ENCODE results near the gene NEK6. TPM values are rescaled to one million over a fixed set of nuclear protein-coding genes. Genes with fewer than 3 reads are reported as not detected.

NEK6 gene
- total and polyA plus RNA-seq, 2 of the 8 experiments (the other 6 are each of a cell fraction or from before 2014, with no cell fraction given), result 17.7 to 19.7 TPM

- peaks cover 9 to 31% of the 10 kb centered on the region in 2 experiments for H4K20me1 ChIP-seq (replicated peaks in 1 of 2; ENCODE audit: control insufficient read depth in 1 of 2, insufficient read depth in 2 of 2, low read length in 2 of 2)
- no peak overlapping the region for H2BK15ac ChIP-seq (ENCODE audit: low read length)
- H3K79me1 ChIP-seq (ENCODE audit: low read depth, low read length), result peaks cover 18% of the 10 kb centered on the region
- no peak overlapping the region for H2BK5ac ChIP-seq (ENCODE audit: low read depth, low read length)
- H2AFZ ChIP-seq (ENCODE audit: low read length), result no peak overlapping the region
- no peaks in the 10 kb centered on the region for H3K27me3 ChIP-seq (replicated peaks in 1 of 4; ENCODE audit: control insufficient read depth in 3 of 4, extremely low read depth in 1 of 4, insufficient read depth in 3 of 4, low read length in 3 of 4)
- peaks cover 3 to 82% of the 10 kb centered on the region in 2 experiments; a peak in 3 of 4 replicates for H3K79me2 ChIP-seq (ENCODE audit: control insufficient read depth in 1 of 2, insufficient read depth in 2 of 2, low read length in 2 of 2)
- no peak overlapping the region for H2BK120ac ChIP-seq (replicated peaks; ENCODE audit: low read depth, low read length)
- TF ChIP-seq KDM5A (IDR thresholded peaks at IDR 0.05; ENCODE audit: low read length) (no peak), RAD21 (IDR thresholded peaks at IDR 0.05 in 1 of 2, conservative IDR thresholded peaks at IDR 0.05 in 1 of 2; ENCODE audit: low read depth in 2 of 2, low read length in 2 of 2) (peak in 1 of 2 experiments; percentile 22; a peak in 1 of 4 replicates), KDM1A (IDR thresholded peaks at IDR 0.05; ENCODE audit: borderline replicate concordance, low read length) (peak; percentile 47; the same call in 1 of the 2 replicates), CREB1 (IDR thresholded peaks at IDR 0.05) (no peak), CTCF (IDR thresholded peaks at IDR 0.05; ENCODE audit: control extremely low read depth in 1 of 3, insufficient read depth in 1 of 3, low read depth in 1 of 3, low read length in 3 of 3) (peak; percentile 23 to 41 (median 33); a peak in 3 of 4 replicates), ZNF274 (IDR thresholded peaks at IDR 0.05; ENCODE audit: borderline replicate concordance, extremely low read depth, low read length) (no peak), TCF12 (IDR thresholded peaks at IDR 0.05; ENCODE audit: low read depth, low read length) (0 out of 2 replicates have a peak, but pooled peaks have one; percentile 32), E2F6 (IDR thresholded peaks at IDR 0.05) (no peak)
- no peak overlapping the region for H3K23ac ChIP-seq (ENCODE audit: insufficient read length)
- DNase-seq (ENCODE audit: low read depth in 1 of 2, low spot score in 2 of 2) (no peak), FAIRE-seq (no peak)
- ChIA-PET POLR2A (ENCODE audit: partially characterized antibody) (no interaction called here), CTCF (ENCODE audit: partially characterized antibody) (interaction anchor here (0.7 to 2.8 kb wide), 5 partner anchors 30 to 119 kb away, joined by 3 to 15 read pairs (median 4); no protein-coding TSS in a partner anchor)
- 84% methylated on average over 11 of the region's 11 CpGs; no CpG with 5 or more reads in 1 of the 2 experiments for WGBS, 2 experiments (ENCODE audit: extremely low coverage in 1 of 2, insufficient coverage in 1 of 2, insufficient read length in 1 of 2, insufficient replicate concordance in 2 of 2, low coverage in 1 of 2, low lambda C conversion rate in 2 of 2, missing lambda C conversion rate in 1 of 2)
- H3K18ac ChIP-seq (ENCODE audit: extremely low read depth, low read length), result no peak overlapping the region
- H3K14ac ChIP-seq (ENCODE audit: insufficient read length), result no peak overlapping the region
- H3K4me2 ChIP-seq (ENCODE audit: insufficient read depth in 1 of 2, low read depth in 2 of 2, low read length in 2 of 2), result no peak overlapping the region
- no peaks in the 10 kb centered on the region for H3K36me3 ChIP-seq (ENCODE audit: control insufficient read depth in 2 of 4, insufficient read depth in 4 of 4, low read length in 3 of 4)
- no peaks in the 10 kb centered on the region for H3K4me1 ChIP-seq (replicated peaks in 1 of 4; ENCODE audit: control insufficient read depth in 3 of 4, insufficient read depth in 4 of 4, low read length in 3 of 4)
- no peaks in the 10 kb centered on the region for H3K9me3 ChIP-seq (ENCODE audit: insufficient read depth in 2 of 2, low read depth in 1 of 2, low read length in 1 of 2)
- no peaks in the 10 kb centered on the region for H3K23me2 ChIP-seq (ENCODE audit: low read depth, low read length)
- H2BK20ac ChIP-seq (ENCODE audit: low read length), result no peak overlapping the region
- H4K91ac ChIP-seq (replicated peaks; ENCODE audit: insufficient read length, low read length), result no peak overlapping the region
- no peak overlapping the region for H3K9ac ChIP-seq (replicated peaks in 1 of 4; ENCODE audit: extremely low read depth in 1 of 4, low read depth in 3 of 4, low read length in 3 of 4)
- H3K56ac ChIP-seq (replicated peaks; ENCODE audit: insufficient read length, low read depth, low read length), result no peak overlapping the region
- H3K4ac ChIP-seq (replicated peaks; ENCODE audit: insufficient read length, low read depth, low read length), result no peak overlapping the region
- no peak overlapping the region for H4K5ac ChIP-seq (ENCODE audit: insufficient read length, low read depth, low read length)
- H2AK5ac ChIP-seq (ENCODE audit: low read depth, low read length), result no peak overlapping the region
- H2BK12ac ChIP-seq (ENCODE audit: low read depth, low read length), result no peak overlapping the region
- no peak overlapping the region for H3K27ac ChIP-seq (ENCODE audit: low read depth, low read length)
- no peak overlapping the region for H4K8ac ChIP-seq (ENCODE audit: extremely low read depth, insufficient read depth, low read length)
- H3K4me3 ChIP-seq (ENCODE audit: extremely low read depth in 1 of 4, insufficient read depth in 2 of 4, low read depth in 3 of 4, low read length in 4 of 4), result no peak overlapping the region
These were observed 102.3 kb downstream of the NEK6 start for GRCh38 chr9:124359855-124360678.

Measured in H1 (cell line).